Brain pericyte (primary cell): ENCODE results near the gene PTPRO.

Source experiments
- DNase-seq: peaks from one replicate; pipeline ENCODE4 v3.0.0-alpha.2; 2012; ENCODE audit warnings: low read depth, low spot score

Gene PTPRO

DNA sequence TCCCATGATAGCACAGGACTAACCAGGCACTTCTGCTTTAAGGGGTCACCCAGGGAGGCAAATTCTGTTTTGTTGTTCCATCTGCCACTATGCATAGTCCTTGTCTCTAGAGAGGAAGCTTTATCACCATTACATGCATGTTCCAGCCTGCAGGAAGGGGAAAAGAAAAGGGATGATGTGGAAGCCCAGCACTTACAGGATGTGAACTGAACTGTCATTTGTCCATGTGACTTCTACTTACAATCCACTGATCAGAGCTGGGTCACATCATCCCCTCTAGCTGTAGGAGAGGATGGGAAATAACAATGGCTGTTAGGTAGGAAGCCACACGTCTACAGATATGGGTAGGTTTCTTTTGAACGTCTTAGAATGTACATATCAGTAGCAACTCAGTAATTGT, 203.1 kb downstream of the PTPRO start:
- DNase-seq, result no peak

DNA sequence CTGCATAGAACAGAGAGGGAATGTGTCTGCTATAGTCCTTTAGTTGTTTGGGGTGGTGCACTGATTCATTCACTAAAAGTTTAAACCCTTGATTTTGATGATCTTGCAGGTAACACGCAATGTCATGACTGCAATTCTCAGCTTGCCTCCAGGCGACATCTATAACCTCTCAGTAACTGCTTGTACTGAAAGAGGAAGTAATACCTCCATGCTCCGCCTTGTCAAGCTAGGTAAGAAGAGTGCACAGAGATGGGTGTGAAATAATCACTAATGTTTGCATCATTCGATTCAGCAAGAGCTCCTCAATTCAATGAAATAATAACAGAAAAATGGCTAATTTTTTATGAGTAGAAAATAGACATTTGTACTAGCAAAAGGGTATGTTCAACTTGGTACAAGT, 203.7 kb downstream of the PTPRO start:
- no peak for DNase-seq

DNA sequence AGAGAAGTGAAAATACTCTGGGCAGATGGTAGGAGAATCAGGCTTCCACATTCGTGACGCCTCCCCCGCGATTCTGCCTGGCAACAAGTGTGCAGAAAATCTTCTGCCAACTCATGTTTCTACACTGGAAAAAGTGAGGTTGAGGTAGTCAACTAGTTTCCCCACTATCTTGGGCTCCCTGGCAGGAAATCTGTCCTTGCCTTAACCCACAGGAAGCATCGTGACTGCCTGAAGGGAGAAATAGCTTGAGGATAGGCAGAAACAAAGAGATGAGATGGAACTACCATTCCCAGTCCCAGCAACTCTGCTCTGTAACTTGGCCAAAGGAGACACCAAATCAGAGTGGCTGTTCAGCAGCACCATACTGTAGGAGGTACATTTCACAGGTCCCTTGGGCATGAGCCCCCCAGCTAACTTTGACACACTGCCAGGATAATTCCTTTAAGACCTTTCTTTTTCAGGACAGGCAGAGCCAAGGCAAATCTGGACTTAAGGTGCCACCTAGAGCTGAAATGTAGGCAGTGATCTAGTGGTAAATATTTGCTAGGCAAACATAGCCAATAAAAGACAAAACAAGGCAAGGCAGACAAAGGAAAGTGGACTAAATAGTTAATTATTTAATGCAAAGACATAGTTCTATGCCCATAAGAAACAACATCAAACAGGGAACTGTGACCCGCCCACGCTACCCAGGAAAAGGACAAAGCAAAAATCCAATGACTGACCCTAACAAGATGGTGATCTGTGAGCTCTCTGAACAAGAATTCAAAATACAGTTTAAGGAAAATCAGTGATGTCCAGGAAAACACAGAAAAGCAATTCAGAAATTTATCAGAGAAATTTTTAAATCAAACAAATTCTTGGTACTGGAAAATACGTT, 205.1 kb downstream of the PTPRO start:
- DNase-seq, result no peak

DNA sequence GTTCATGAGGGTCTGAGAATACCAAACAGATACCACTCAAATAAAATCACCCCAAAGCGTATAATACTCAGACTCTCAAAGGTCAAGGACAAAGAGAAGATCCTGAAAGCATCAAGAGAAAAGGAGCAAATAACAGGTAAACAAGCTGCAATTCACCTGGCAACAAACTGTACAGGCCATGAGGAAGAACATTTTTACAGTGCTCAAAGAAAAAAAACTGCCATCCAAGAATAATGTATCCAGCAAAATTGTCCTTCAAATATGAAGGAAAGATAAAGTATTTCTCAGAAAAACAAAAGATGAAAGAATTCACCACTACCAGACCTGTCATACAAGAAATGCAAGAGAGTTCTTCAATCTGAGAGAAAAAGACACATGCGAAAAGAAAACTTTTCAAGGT, 206.4 kb downstream of the PTPRO start:
- no peak for DNase-seq

DNA sequence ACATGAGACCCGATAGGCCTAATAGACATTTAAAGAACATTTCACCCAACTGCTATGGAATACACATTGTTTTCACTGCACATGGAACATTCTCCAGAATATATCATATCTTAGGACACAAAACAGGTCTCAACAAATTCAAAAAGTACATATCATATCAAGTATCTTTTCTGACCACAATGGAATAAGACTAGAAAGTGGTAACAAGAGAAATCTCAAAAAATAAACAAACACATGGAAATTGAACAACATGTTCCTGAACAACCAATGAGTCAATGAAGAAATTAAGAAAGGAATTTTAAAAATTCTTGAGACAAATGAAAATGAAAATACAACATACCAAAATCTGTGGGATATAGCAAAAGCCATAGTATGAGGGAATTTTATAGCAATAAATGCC, 208.1 kb downstream of the PTPRO start:
- DNase-seq, result no peak

DNA sequence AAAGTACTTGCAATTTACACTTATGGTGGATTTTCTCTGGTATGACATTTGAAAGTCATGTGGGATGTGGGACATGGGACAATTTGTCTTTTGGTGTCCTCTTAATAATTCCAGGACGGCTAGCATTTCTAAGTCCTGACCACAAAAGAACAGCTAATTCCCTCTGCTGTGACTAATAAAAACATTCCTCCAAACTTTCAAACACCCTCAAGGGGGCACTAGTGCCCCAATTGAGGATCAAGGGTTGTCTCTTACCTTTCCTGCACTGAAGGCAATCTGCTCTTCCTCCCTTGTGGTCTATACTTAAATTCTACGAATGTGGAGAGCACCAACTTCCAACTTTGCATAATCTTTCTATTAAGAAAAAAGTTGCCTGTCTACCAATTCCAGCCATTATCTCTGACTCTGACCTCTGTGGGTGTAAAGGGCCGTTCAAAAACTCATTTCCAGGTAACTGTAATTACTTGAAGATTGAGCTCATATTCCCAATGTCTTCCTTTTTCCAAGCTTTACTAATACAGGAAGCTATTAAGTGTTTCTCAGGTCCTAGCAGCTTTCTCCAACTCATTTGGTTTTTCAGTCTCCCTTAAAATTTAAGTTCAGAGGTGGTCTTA, 210.2 kb downstream of the PTPRO start:
- no peak for DNase-seq

DNA sequence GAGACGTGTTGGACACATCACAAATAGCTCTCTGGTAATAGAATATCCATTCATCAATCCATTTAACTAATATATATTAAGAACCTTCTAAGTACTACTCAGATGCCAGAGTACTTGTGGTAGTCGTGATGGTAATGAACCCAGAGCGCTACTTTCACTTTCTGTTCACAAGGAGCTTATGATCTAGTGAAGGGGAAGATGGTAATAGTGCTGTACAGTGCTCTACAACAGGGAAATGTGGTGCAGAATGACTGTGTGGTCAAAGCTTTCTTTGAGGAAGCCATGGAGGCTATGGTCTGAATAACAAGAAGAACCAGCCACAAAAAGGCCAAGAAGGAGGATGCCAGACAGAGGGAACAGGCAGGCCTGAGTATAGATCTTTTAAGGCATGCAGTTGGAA, 212.0 kb downstream of the PTPRO start:
- no peak for DNase-seq

DNA sequence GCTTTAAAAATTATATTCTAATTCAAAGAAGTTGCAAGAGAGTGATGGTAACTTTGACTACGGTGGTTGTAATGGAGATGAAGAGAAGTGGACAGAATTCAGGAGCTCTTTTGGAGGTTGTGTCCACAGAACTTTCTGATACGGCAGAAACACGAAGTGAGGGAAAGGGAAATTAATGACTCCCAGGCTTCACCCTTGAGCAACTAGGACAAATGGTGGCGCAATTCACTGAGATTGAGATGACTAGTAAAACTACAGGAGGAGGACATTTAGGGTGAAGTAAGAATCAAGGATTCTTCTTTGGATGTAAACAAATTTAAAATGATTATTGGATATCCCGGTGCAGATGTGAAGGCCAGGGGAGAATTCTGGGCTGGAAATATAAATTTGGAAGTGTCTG, 212.6 kb downstream of the PTPRO start:
- no peak for DNase-seq

DNA sequence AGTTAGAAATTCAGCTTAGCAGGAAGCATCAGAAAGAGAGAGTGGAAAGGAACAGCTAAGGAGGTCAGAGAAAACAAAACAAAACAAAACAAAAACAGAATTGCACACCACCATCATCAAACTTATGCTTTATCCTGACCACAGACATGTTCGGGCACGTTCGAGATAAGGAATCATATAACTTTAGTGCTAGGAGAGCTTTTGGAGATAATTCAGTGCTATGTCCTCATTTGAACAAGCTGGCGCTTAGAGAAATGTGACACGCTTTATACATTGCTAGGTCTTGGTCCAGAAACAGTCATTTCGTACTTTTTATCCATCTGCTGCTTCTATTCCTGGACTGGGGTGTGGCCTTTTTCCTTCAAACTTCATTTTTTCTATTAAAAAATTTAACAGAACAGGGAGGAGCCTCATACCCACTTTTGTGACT, 213.1 kb downstream of the PTPRO start:
- no peak for DNase-seq

DNA sequence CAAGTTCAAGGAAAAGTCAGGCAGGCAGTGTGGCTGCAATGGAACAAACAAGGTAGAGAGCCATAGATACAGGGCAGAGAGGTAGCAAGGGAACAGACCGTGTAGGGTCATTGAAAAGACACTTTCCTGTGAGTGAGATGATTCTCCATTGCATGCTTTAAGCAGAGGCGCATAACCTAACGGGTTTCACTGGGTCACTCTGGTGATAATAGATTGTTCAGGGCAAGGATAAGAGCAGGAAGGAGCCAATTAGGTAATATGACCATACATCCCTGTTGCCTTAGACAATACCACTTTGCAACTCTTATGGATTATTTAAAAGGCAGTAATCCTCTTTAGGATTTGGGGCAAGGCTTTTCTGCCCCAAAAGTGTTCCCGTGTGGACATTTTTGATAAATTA, 214.1 kb downstream of the PTPRO start:
- DNase-seq, result no peak

DNA sequence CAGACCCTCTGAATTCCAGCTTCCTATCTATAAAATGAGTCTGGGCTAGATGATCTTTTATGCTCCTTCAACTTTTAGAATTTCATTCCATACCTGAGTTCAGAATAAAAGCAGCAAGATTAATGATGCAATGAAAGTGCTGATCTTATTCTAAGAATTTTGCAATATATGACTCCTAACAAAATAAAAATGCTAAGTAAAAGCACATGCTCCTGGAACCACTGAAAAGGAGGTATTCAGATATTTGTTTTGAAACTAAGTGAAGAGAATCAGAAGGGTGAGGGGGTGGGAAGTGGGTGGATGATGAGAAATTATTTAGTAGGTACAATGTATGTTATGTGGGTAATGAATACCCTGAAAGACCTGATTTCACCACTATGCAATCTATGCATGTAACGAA, 216.6 kb downstream of the PTPRO start:
- no peak for DNase-seq

DNA sequence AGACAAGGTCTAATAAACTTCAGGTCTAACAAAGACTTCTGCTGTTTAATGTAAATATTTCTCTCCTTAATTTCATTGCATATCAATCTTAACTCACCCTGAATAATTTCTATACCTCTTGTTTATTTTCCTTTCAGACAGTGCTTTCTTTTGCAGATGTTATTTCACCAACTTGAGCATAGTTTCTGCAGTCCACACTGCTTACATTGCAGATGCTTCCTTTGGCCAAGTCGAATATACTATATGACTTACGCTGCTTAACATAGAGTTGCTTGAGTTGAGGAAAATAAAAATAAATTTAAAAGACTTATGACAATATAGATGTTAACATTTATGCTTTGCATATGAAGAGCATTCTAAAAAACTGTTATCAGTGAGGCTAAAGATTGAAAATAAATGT, 217.7 kb downstream of the PTPRO start:
- DNase-seq, result no peak

DNA sequence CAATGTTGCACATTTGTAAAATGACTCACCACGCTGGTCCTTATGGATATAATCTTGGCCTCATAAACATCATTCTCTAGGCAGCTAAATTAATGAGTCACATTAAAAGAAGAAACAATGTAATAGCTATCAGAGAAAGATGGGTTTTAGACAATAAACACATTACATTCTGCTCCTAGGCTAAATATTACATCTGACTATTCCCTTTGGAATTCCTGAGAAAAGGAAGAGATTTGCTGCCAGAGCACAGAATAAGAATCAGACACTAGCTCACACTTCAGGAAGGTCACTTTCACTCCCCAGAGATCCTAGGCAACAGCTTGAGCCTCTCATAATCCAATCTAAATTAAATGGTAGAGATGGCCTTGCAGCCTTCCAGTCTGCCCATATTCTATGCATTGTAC, 218.2 kb downstream of the PTPRO start:
- no peak for DNase-seq

DNA sequence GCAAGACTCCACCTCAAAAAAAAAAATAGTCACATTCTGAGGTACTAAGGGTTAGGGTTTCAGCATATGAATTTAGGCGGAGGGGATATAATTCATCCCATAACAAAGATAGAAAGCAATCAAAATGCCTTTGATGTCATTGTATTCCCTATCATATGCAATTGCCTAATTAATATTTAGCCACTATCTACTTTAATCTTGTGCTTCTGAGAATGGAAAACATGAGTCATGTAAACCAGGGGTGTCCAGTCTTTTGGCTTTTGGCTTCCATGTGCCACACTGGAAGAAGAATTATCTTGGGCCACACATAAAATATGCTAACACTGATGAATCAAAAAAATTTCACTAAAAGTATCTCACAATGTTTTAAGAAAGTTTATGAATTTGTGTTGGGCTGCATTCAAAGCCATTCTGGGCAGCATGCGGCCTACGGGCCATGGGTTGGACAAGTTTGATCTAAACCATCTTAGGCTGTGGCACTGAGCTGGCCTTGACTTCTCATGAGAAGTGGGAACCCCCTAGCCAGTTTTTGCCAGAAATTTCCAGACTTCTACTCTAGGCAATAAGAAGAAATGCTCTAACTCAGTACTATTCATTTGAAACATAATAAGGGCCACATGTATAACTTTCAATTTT, 219.8 kb downstream of the PTPRO start:
- DNase-seq, result no peak

DNA sequence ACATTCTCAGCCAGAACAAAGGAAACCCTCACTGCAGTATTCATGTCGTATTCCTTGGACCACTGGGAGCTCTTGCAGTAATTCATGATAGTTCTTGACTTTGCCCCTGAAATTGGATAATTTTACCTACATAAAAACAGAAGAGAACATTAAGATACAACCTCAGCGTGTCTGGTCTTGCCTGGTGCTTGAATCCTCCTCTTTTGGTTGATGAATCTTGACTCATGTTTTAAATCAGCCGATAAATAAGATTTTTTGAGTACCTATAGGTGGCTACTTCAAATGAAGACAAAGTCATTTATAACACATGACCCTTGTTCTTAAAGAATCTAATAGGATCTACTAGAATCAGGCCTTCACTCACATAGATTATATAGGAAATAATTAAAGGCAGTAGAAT, 221.0 kb downstream of the PTPRO start:
- DNase-seq, result no peak

DNA sequence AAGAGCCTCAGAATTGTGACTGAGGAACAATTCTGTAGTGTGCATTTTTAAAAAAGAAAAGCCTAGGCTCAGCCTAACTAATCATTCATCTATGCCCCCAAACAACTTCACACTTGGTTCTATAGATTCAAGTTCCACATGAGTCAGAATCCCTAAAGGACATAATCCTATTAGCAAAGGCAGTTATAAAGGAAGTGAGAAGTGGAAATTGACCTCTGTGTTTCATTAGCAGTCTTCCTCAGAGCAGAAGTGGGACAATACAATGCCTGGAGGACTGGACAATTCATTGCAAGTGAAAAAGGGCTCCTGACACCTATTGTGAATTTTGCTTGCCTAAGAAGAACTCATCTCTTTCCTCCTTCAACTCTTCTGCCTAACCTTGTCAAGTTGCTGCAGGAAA, 222.3 kb downstream of the PTPRO start:
- no peak for DNase-seq

DNA sequence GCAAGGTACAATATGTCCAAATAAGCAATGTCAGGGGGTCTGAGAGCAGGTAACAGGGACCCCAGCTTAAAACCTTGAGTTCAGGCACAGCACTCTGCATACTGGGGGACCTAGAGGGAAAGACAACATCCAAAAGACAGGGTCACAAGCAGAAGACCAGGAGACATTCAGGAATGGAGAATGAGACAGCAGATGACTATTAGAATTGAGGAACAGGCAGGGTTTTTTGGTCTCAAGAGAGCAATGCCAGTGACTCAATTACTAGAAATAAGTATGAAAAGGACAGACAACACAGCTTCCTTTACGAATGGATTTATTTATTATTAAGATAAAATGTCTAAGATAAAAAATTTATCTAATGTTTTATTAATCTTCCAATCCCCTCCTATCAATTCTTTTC, 223.0 kb downstream of the PTPRO start:
- DNase-seq, result no peak

DNA sequence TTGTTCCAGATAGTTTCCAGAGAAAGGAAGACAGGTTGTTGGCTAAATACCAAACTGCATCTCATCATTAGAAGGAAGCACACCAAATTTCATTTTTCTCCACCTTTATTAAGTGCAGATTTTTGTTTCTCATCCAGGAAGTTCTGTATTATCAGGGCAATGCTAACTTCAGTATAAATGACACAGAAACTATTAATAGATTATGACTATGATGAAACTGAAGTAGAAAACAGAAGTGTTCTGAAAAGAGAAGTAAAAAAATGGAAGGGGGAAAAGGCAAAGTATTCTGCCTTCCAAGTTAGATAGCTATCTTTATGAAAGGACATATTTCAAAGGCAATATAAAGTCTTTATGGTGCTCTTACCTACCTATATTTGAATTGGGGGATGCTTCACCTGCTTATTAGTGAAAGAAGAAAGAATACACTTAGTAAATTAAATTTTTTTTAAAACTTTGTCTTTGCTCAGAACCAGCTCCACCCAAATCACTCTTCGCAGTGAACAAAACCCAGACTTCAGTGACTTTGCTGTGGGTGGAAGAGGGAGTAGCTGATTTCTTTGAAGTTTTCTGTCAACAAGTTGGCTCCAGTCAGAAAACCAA, 223.9 kb downstream of the PTPRO start:
- no peak for DNase-seq

DNA sequence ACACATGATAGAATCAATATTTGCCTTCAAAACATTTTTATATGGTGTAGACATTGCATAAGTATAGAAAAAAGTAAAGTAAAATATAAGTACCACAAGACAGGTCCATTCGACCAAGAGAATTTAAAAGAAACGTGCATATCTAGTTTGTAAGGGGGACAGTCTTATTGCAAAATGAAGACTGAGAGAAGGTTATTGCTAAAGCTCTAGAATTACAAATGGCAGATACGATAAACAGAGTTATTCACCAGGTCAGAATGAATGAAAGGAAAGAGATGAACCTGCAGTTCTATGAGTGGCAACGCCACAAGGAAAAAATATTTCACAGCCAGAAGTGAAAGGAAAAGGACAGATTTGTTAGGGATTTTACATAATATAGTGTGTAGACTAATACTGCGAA, 224.8 kb downstream of the PTPRO start:
- no peak for DNase-seq

DNA sequence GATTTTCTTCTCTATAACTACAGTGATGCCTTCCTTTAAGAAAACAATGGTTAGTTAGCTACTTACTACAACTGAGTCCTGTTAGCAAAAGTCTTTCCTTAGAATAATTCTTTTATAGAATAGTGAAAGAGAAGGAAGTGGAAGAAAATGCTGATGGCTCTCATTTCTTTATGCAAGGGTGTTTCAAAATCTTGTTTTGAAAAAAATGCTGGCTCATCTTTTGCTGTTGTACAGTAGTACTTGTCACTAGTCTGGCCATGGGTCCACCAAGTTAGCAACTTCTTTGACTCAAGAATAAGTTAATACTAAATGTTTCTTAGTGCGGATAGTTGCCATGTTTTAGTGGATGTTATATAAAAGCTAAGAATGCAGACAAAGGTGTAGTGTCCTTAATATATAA, 225.4 kb downstream of the PTPRO start:
- DNase-seq, result no peak

DNA sequence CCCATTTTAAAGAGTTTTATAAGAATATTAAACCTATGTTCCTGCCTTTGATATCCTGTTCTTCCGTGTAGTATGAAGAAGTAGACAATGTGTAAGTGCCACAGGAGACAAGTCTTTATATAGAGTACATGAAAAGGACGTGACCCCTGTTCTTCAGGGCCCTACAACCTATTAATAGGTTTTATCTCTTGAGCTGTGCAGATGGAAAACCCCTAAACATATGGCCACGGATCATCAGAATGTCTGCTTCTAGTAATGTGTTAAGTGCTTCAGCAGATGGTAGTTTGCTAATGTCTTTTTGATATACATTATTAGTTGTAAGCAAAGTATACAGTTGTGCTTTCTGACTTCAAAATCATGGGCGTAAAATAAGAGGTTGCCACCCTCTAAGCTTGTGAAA, 228.5 kb downstream of the PTPRO start:
- no peak for DNase-seq

DNA sequence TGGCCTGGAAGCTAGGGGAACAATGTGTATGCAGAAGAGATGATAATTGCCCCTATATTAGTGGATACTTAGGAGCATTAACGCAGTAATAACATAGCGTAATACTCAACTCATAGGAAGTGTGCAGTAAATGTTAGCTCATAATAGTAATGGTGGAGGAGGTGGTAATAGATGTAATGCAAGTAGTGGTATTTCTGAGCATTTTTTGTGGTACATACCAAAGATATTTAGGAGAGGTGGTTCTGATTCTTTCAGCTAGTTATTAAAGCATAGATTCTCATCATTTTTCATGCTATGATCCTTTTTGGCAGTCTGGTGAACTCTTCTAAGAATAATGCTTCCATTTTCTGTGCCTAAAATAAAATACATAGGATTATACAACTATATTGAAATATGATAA, 233.1 kb downstream of the PTPRO start:
- no peak for DNase-seq
